ENCODE results near the gene EYA2. TPM values are rescaled to one million over a fixed set of nuclear protein-coding genes. Genes with fewer than 3 reads are reported as not detected.

Gene EYA2
- total and polyA plus RNA-seq, 7 donors: 1.2 to 11.8 (median 3.3) TPM

- Histone ChIP-seq H3K4me3 (no peak overlapping the region), H3K9me3 (peaks cover 0 to 3% (median 0%) of the 10 kb centered on the region in 4 donors), H3K36me3 (no peaks in the 10 kb centered on the region), H3K27me3 (no peaks in the 10 kb centered on the region), H3K4me1 (no peaks in the 10 kb centered on the region), H3K27ac (no peak overlapping the region)
- TF ChIP-seq POLR2AphosphoS5 (IDR thresholded peaks at IDR 0.05) (no peak), CTCF (IDR thresholded peaks at IDR 0.05) (peak; percentile 47 to 57 (median 50)), EP300 (IDR thresholded peaks at IDR 0.05) (no peak)
- intact Hi-C loops (cut with DNase I): loop anchor here (2.0 kb wide), 1 partner anchor 392 kb away; no protein-coding TSS in a partner anchor
- peak; percentile 59 for DNase-seq
- 66 to 77% methylated on average over 11 of the region's 11 CpGs for WGBS, 2 donors
Observed at GRCh38 chr20:47150403-47151152, 255.9 kb downstream of the EYA2 start.

DNA sequence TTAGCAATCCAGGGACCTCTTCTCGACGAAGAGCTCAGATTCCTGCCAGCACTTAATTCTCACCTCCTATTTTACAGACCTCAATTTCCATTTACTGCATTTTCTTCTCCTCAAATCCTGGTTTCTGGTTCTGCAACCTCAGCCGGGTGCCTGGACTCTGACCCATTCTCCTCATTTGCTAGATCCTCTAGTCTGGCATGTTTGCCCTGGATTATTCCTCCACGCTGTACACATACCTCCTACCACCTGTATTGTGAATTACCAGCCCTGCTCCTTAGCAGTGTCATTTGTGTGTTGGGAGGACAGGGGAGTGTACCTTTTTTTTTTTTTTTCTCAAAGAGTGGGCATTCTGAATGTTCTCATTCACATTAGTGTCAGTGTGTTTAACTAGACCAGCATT lies 257.4 kb downstream of the EYA2 start:
- H3K27ac ChIP-seq: no peak overlapping the region
- 43 to 57% methylated on average over 4 of the region's 4 CpGs for WGBS, 2 donors
- DNase-seq: peak; percentile 12
- intact Hi-C loops (cut with DNase I): no loop called here
- TF ChIP-seq POLR2A (IDR thresholded peaks at IDR 0.05) (no peak), POLR2AphosphoS5 (IDR thresholded peaks at IDR 0.05) (no peak)
- no peak overlapping the region for H3K4me3 ChIP-seq
- no peaks in the 10 kb centered on the region for H3K27me3 ChIP-seq
- H3K4me1 ChIP-seq: no peaks in the 10 kb centered on the region
- peaks cover 0 to 3% (median 0%) of the 10 kb centered on the region in 4 donors for H3K9me3 ChIP-seq
- no peaks in the 10 kb centered on the region for H3K36me3 ChIP-seq

DNA sequence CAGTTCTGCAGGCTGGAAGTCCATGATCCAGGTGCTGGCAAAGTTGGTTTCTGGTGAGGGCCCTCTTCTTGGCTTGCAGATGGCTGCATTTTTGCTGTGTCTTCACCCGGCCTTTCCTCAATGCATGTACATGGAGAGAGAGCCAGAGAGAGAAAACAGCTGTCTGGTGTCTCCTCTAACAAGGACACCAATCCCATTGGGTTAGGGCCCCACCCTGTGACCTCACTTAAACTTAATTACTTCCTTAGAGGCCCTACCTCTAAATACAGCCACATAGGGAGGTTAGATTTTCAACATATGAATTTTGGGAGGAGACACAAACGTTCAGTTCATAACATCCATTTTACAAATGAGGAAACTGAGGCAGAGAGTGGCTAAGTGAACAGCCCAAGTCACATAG lies 259.4 kb downstream of the EYA2 start:
- peaks cover 0 to 3% (median 0%) of the 10 kb centered on the region in 4 donors for H3K9me3 ChIP-seq
- intact Hi-C loops (cut with DNase I): no loop called here
- H3K36me3 ChIP-seq: no peaks in the 10 kb centered on the region
- TF ChIP-seq POLR2A (IDR thresholded peaks at IDR 0.05) (no peak), POLR2AphosphoS5 (IDR thresholded peaks at IDR 0.05) (no peak), EP300 (IDR thresholded peaks at IDR 0.05) (no peak), CTCF (IDR thresholded peaks at IDR 0.05) (no peak)
- WGBS, 2 donors: 85 to 91% methylated on average over 2 of the region's 2 CpGs
- no peak overlapping the region for H3K27ac ChIP-seq
- DNase-seq: peak; percentile 19
- no peaks in the 10 kb centered on the region for H3K4me1 ChIP-seq
- H3K27me3 ChIP-seq: no peaks in the 10 kb centered on the region
- no peak overlapping the region for H3K4me3 ChIP-seq

GRCh38 chr20:47156301-47157137 lies 261.9 kb downstream of the EYA2 start:
- Histone ChIP-seq H3K4me3 (no peak overlapping the region), H3K27me3 (no peaks in the 10 kb centered on the region), H3K36me3 (no peaks in the 10 kb centered on the region), H3K4me1 (no peaks in the 10 kb centered on the region), H3K27ac (no peak overlapping the region), H3K9me3 (peaks cover 0 to 3% (median 0%) of the 10 kb centered on the region in 4 donors)
- intact Hi-C loops (cut with DNase I): no loop called here
- 72 to 82% methylated on average over 10 of the region's 10 CpGs for WGBS, 2 donors
- DNase-seq: peak; percentile 77
- TF ChIP-seq POLR2A (IDR thresholded peaks at IDR 0.05): no peak
- TF ChIP-seq EP300 (IDR thresholded peaks at IDR 0.05): no peak
- TF ChIP-seq POLR2AphosphoS5 (IDR thresholded peaks at IDR 0.05): peak in 2 of 4 donors; percentile 31 to 61

- Histone ChIP-seq H3K4me3 (no peak overlapping the region), H3K27me3 (no peaks in the 10 kb centered on the region), H3K9me3 (peaks cover 0 to under 1% (median 0%) of the 10 kb centered on the region in 4 donors), H3K36me3 (no peaks in the 10 kb centered on the region), H3K27ac (no peak overlapping the region), H3K4me1 (no peaks in the 10 kb centered on the region)
- TF ChIP-seq POLR2AphosphoS5 (IDR thresholded peaks at IDR 0.05): no peak
- TF ChIP-seq EP300 (IDR thresholded peaks at IDR 0.05): no peak
- no peak for TF ChIP-seq POLR2A (IDR thresholded peaks at IDR 0.05)
- no peak for TF ChIP-seq CTCF (IDR thresholded peaks at IDR 0.05)
- 88 to 90% methylated on average over 5 of the region's 5 CpGs for WGBS, 2 donors
- intact Hi-C loops (cut with DNase I): no loop called here
- DNase-seq: no peak
Observed at GRCh38 chr20:47159166-47159565, 264.5 kb downstream of the EYA2 start.

Data from sigmoid colon (tissue), 7 donors.